ENCODE measurements around the gene MUC15. TPM values are rescaled to one million over a fixed set of nuclear protein-coding genes. Genes with fewer than 3 reads are reported as not detected.

MUC15 gene
- total RNA-seq, 1 experiment from 2014 or later: not detected

- Mint-ChIP-seq H3K27ac (ENCODE audit: low read depth, unreplicated experiment) (no peak overlapping the region), H3K4me1 (ENCODE audit: insufficient read depth, unreplicated experiment) (no peaks in the 10 kb centered on the region), H3K27me3 (ENCODE audit: insufficient read depth, unreplicated experiment) (peaks cover 18% of the 10 kb centered on the region), H3K36me3 (ENCODE audit: insufficient read depth, unreplicated experiment) (no peaks in the 10 kb centered on the region), H3K9me3 (ENCODE audit: unreplicated experiment) (no peaks in the 10 kb centered on the region), H3K4me3 (ENCODE audit: unreplicated experiment) (no peak overlapping the region)
- no peak for TF ChIP-seq CTCF (IDR thresholded peaks at IDR 0.05; ENCODE audit: unreplicated experiment)
- DNase-seq (ENCODE audit: unreplicated experiment): no peak
- POLR2A ChIA-PET: interaction anchor here (1.4 kb wide), 1 partner anchor 15 kb away, joined by 7 read pairs; the partner anchor contains the start of gene MUC15
- intact Hi-C loops (cut with micrococcal nuclease): no loop called here
- CTCF ChIA-PET: interaction anchor here (0.6 to 1.5 kb wide), 6 partner anchors 11 to 261 kb away, joined by 3 to 4 read pairs (median 4); no protein-coding TSS in a partner anchor
- BruUV-seq (replicated peaks): no TSS peak
These were observed 14.4 kb downstream of the MUC15 start for GRCh38 chr11:26557666-26558065.

GRCh38 chr11:26556582-26556981 lies 15.5 kb downstream of the MUC15 start:
- H3K4me3 Mint-ChIP-seq (ENCODE audit: unreplicated experiment): no peak overlapping the region
- no peaks in the 10 kb centered on the region for H3K36me3 Mint-ChIP-seq (ENCODE audit: insufficient read depth, unreplicated experiment)
- intact Hi-C loops (cut with micrococcal nuclease): no loop called here
- no peak overlapping the region for H3K27ac Mint-ChIP-seq (ENCODE audit: low read depth, unreplicated experiment)
- no peak for DNase-seq (ENCODE audit: unreplicated experiment)
- POLR2A ChIA-PET: interaction anchor here (1.4 kb wide), 1 partner anchor 16 kb away, joined by 7 read pairs; the partner anchor contains the start of gene MUC15
- TF ChIP-seq CTCF (IDR thresholded peaks at IDR 0.05; ENCODE audit: unreplicated experiment): no peak
- H3K27me3 Mint-ChIP-seq (ENCODE audit: insufficient read depth, unreplicated experiment): peaks cover 28% of the 10 kb centered on the region
- BruUV-seq (replicated peaks): no TSS peak
- H3K9me3 Mint-ChIP-seq (ENCODE audit: unreplicated experiment): no peaks in the 10 kb centered on the region
- CTCF ChIA-PET: interaction anchor here (0.6 to 1.5 kb wide), 4 partner anchors 8 to 254 kb away, joined by 3 to 4 read pairs (median 4); no protein-coding TSS in a partner anchor
- H3K4me1 Mint-ChIP-seq (ENCODE audit: insufficient read depth, unreplicated experiment): no peaks in the 10 kb centered on the region

- no TSS peak for BruUV-seq (replicated peaks)
- intact Hi-C loops (cut with micrococcal nuclease): no loop called here
- no peak for DNase-seq (ENCODE audit: unreplicated experiment)
- TF ChIP-seq CTCF (IDR thresholded peaks at IDR 0.05; ENCODE audit: unreplicated experiment): no peak
- no peak overlapping the region for H3K4me3 Mint-ChIP-seq (ENCODE audit: unreplicated experiment)
- H3K27ac Mint-ChIP-seq (ENCODE audit: low read depth, unreplicated experiment): no peak overlapping the region
- ChIA-PET CTCF (no interaction called here), POLR2A (no interaction called here)
- H3K36me3 Mint-ChIP-seq (ENCODE audit: insufficient read depth, unreplicated experiment): no peaks in the 10 kb centered on the region
- H3K4me1 Mint-ChIP-seq (ENCODE audit: insufficient read depth, unreplicated experiment): no peaks in the 10 kb centered on the region
- H3K27me3 Mint-ChIP-seq (ENCODE audit: insufficient read depth, unreplicated experiment): peaks cover 28% of the 10 kb centered on the region
- H3K9me3 Mint-ChIP-seq (ENCODE audit: unreplicated experiment): no peaks in the 10 kb centered on the region
These were observed 17.6 kb downstream of the MUC15 start for GRCh38 chr11:26554455-26554854.

GRCh38 chr11:26553182-26553581 lies 18.9 kb downstream of the MUC15 start:
- Mint-ChIP-seq H3K27ac (ENCODE audit: low read depth, unreplicated experiment) (no peak overlapping the region), H3K4me1 (ENCODE audit: insufficient read depth, unreplicated experiment) (no peaks in the 10 kb centered on the region), H3K4me3 (ENCODE audit: unreplicated experiment) (no peak overlapping the region), H3K36me3 (ENCODE audit: insufficient read depth, unreplicated experiment) (no peaks in the 10 kb centered on the region), H3K27me3 (ENCODE audit: insufficient read depth, unreplicated experiment) (peaks cover 28% of the 10 kb centered on the region), H3K9me3 (ENCODE audit: unreplicated experiment) (no peaks in the 10 kb centered on the region)
- no TSS peak for BruUV-seq (replicated peaks)
- intact Hi-C loops (cut with micrococcal nuclease): no loop called here
- POLR2A ChIA-PET: no interaction called here
- CTCF ChIA-PET: no interaction called here
- DNase-seq (ENCODE audit: unreplicated experiment): no peak
- no peak for TF ChIP-seq CTCF (IDR thresholded peaks at IDR 0.05; ENCODE audit: unreplicated experiment)

All from MCF 10A (cell line).